Keratinocyte (primary cell): ENCODE data around the gene TAS2R39. TPM values are rescaled to one million over a fixed set of nuclear protein-coding genes. Genes with fewer than 3 reads are reported as not detected.

Experiments
- DNase-seq: peaks from one replicate; pipeline ENCODE4 v3.0.0-alpha.2; 2011; ENCODE audit warnings: low read depth, missing footprints, low spot score
- FAIRE-seq: peaks from 2 replicates; lab custom pipeline; 2011; peaks lifted over from hg19 to GRCh38; lab: Jason Lieb, UNC
- H2AFZ ChIP-seq: 2 replicates; pipeline ENCODE4 v1.6.0; 2012; ENCODE audit warnings: low read length, control low read depth, inconsistent platforms; ENCODE audit not compliant: control insufficient read depth
- H3K27ac ChIP-seq: 2 replicates; pipeline ENCODE4 v1.5.1; 2011; ENCODE audit warnings: low read length; ENCODE audit not compliant: control insufficient read depth, insufficient read depth
- H3K27me3 ChIP-seq: 3 replicates; pipeline ENCODE4 v1.6.0; 2011; ENCODE audit warnings: low read length; ENCODE audit not compliant: control insufficient read depth, insufficient read depth; ENCODE audit errors: extremely low read depth
- H3K36me3 ChIP-seq, 2 experiments: 2 replicates in 1 of 2; 3 replicates in 1 of 2; pipeline ENCODE4 v1.5.1; 2011; ENCODE audit warnings: low read length in 2 of 2, mild to moderate bottlenecking in 1 of 2; ENCODE audit not compliant: control insufficient read depth in 2 of 2, insufficient read depth in 2 of 2; ENCODE audit errors: extremely low read depth in 1 of 2
- H3K4me1 ChIP-seq: 3 replicates; pipeline ENCODE4 v1.5.1; 2011; ENCODE audit warnings: low read length; ENCODE audit not compliant: control insufficient read depth, insufficient read depth; ENCODE audit errors: extremely low read depth
- H3K4me2 ChIP-seq: 3 replicates; pipeline ENCODE4 v1.6.0; 2011; ENCODE audit warnings: low read depth, low read length; ENCODE audit not compliant: control insufficient read depth, insufficient read depth; ENCODE audit errors: extremely low read depth
- H3K4me3 ChIP-seq, 3 experiments: fragments of 200-600 bp in 1 of 3; sonication (generic) in 1 of 3; 2 replicates in 2 of 3; 3 replicates in 1 of 3; pipeline ENCODE4 v1.5.1; 2011 to 2016; ENCODE audit warnings: low read length in 3 of 3, mild to moderate bottlenecking in 3 of 3, control low read depth in 2 of 3, inconsistent platforms in 1 of 3, low read depth in 1 of 3, mixed read lengths in 1 of 3, mixed run types in 1 of 3, moderate library complexity in 1 of 3; ENCODE audit not compliant: control insufficient read depth in 2 of 3, insufficient read depth in 2 of 3; ENCODE audit errors: extremely low read depth in 1 of 3
- H3K79me2 ChIP-seq: 2 replicates; pipeline ENCODE4 v1.6.0; 2012; ENCODE audit warnings: low read length; ENCODE audit not compliant: control insufficient read depth, insufficient read depth
- H3K9ac ChIP-seq: 3 replicates; pipeline ENCODE4 v1.6.0; 2011; ENCODE audit warnings: low read length; ENCODE audit not compliant: control insufficient read depth, insufficient read depth; ENCODE audit errors: extremely low read depth
- H3K9me1 ChIP-seq: 3 replicates; pipeline ENCODE4 v1.6.0; 2011; ENCODE audit warnings: low read length; ENCODE audit not compliant: control insufficient read depth, insufficient read depth; ENCODE audit errors: extremely low read depth
- H3K9me3 ChIP-seq: 2 replicates; pipeline ENCODE4 v1.5.1; 2012; ENCODE audit warnings: low read depth, low read length; ENCODE audit not compliant: control insufficient read depth
- H4K20me1 ChIP-seq: 3 replicates; pipeline ENCODE4 v1.6.0; 2011; ENCODE audit warnings: low read length; ENCODE audit not compliant: control insufficient read depth, insufficient read depth; ENCODE audit errors: extremely low read depth
- CTCF ChIP-seq, 3 experiments: IDR thresholded peaks in 1 of 3; conservative IDR thresholded peaks in 1 of 3; optimal IDR thresholded peaks in 1 of 3; 2 replicates in 2 of 3; 3 replicates in 1 of 3; pipeline versions ENCODE3 to v1.5.1; 2011; ENCODE audit warnings: low read length in 3 of 3, mild to moderate bottlenecking in 3 of 3, moderate library complexity in 2 of 3, control low read depth in 1 of 3, inconsistent platforms in 1 of 3; ENCODE audit not compliant: insufficient read depth in 2 of 3; ENCODE audit errors: extremely low read depth in 1 of 3
- EZH2 ChIP-seq: IDR thresholded peaks from one replicate; pipeline ENCODE4 v1.6.1; 2012; ENCODE audit warnings: inconsistent platforms, mild to moderate bottlenecking, low read length, moderate library complexity
- dilution Hi-C: fragments of 300-500 bp; cut with MboI; formaldehyde crosslinking; loops from one replicate; pipeline ENCODE4 v1.7.0; 2020; ENCODE audit warnings: low sequenced_read_pairs; ENCODE audit not compliant: extremely low pct_ligation_motif_present
- polyA plus RNA-seq, 5 experiments: library from polyadenylated mRNA; depleted of rRNA in 3 of 5; stranded (reverse) in 3 of 5; stranded (forward) in 1 of 5; unstranded in 1 of 5; fragments of >200 nt; gene quantifications; 1 replicate in 1 of 5; 2 replicates in 3 of 5; 3 replicates in 1 of 5; pipeline versions ENCODE4 v1.2.1 to v1.2.3, GENCODE V29; 2011 to 2012; ENCODE audit warnings: missing spikeins in 2 of 5, low read depth in 1 of 5, low replicate concordance in 1 of 5

Gene TAS2R39
- polyA plus RNA-seq, 1 donor (not counting 4 experiments of a cell fraction or from before 2014, with no cell fraction given): not detected

GRCh38 chr7:143222782-143223181 lies 39.6 kb downstream of the TAS2R39 start:
- Histone ChIP-seq H3K4me1 (no peaks in the 10 kb centered on the region), H3K9me3 (no peaks in the 10 kb centered on the region), H3K4me2 (no peak overlapping the region), H2AFZ (no peak overlapping the region), H3K9ac (no peak overlapping the region), H3K27me3 (peaks cover 11% of the 10 kb centered on the region), H3K4me3 (no peak overlapping the region), H3K79me2 (no peaks in the 10 kb centered on the region), H3K36me3 (no peaks in the 10 kb centered on the region), H3K9me1 (no peaks in the 10 kb centered on the region), H3K27ac (no peak overlapping the region), H4K20me1 (no peaks in the 10 kb centered on the region)
- FAIRE-seq (no peak), DNase-seq (no peak)
- TF ChIP-seq EZH2 (no peak), CTCF (optimal IDR thresholded peaks at IDR 0.05 in 1 of 3, IDR thresholded peaks at IDR 0.05 in 1 of 3, conservative IDR thresholded peaks at IDR 0.05 in 1 of 3; ENCODE audit: extremely low read depth in 1 of 3, insufficient read depth in 2 of 3, low read length in 3 of 3) (no peak)
- dilution Hi-C loops: loop anchor here (25.0 kb wide), 1 partner anchor 410 kb away; no protein-coding TSS in a partner anchor

- Histone ChIP-seq H3K9me3 (no peaks in the 10 kb centered on the region), H3K79me2 (no peaks in the 10 kb centered on the region), H3K27ac (no peak overlapping the region), H3K4me1 (no peaks in the 10 kb centered on the region), H2AFZ (no peak overlapping the region), H4K20me1 (no peaks in the 10 kb centered on the region), H3K9ac (no peak overlapping the region), H3K9me1 (no peaks in the 10 kb centered on the region), H3K27me3 (peaks cover 11% of the 10 kb centered on the region), H3K4me2 (no peak overlapping the region), H3K4me3 (no peak overlapping the region), H3K36me3 (no peaks in the 10 kb centered on the region)
- DNase-seq (no peak), FAIRE-seq (no peak)
- TF ChIP-seq EZH2 (no peak), CTCF (optimal IDR thresholded peaks at IDR 0.05 in 1 of 3, IDR thresholded peaks at IDR 0.05 in 1 of 3, conservative IDR thresholded peaks at IDR 0.05 in 1 of 3; ENCODE audit: extremely low read depth in 1 of 3, insufficient read depth in 2 of 3, low read length in 3 of 3) (no peak)
- dilution Hi-C loops: loop anchor here (25.0 kb wide), 1 partner anchor 411 kb away; no protein-coding TSS in a partner anchor
Observed at GRCh38 chr7:143223784-143224183, 40.6 kb downstream of the TAS2R39 start.
